ENCODE measurements around the gene MYO16.

The MYO16 gene

GRCh38 chr13:108629181-108629752 is at the start of gene MYO16:
TSS of gene MYO16 (plus strand) at chr13:108629611. CDS start at chr13:108629845, 234 bp downstream.
- no peak for DNase-seq

GRCh38 chr13:108586826-108587225 is 42.6 kb upstream of the MYO16 start:
- DNase-seq: no peak

- no peak for DNase-seq
Measured at GRCh38 chr13:108588516-108588915, 40.9 kb upstream of the MYO16 start.

GRCh38 chr13:108594153-108594552 is 35.3 kb upstream of the MYO16 start:
- DNase-seq: no peak

GRCh38 chr13:108595436-108596274 is 33.8 kb upstream of the MYO16 start:
- DNase-seq: no peak

GRCh38 chr13:108597943-108598342 is 31.5 kb upstream of the MYO16 start:
- DNase-seq: peak; percentile 12

GRCh38 chr13:108606424-108606823 is 23.0 kb upstream of the MYO16 start:
- DNase-seq: no peak

- no peak for DNase-seq
Measured at GRCh38 chr13:108609353-108609752, 20.1 kb upstream of the MYO16 start.

- no peak for DNase-seq
Measured at GRCh38 chr13:108610507-108610906, 18.9 kb upstream of the MYO16 start.

GRCh38 chr13:108615241-108615640 is 14.2 kb upstream of the MYO16 start:
- no peak for DNase-seq

GRCh38 chr13:108618233-108618632 is 11.2 kb upstream of the MYO16 start:
- DNase-seq: no peak

- DNase-seq: no peak
Measured at GRCh38 chr13:108621462-108621861, 7.9 kb upstream of the MYO16 start.

- no peak for DNase-seq
Measured at GRCh38 chr13:108624108-108624507, 5.3 kb upstream of the MYO16 start.

GRCh38 chr13:108624979-108625378 is 4.4 kb upstream of the MYO16 start:
- DNase-seq: no peak

GRCh38 chr13:108629988-108630387 is 577 bp downstream of the MYO16 start:
- DNase-seq: no peak

- DNase-seq: no peak
Measured at GRCh38 chr13:108632649-108633167, 3.3 kb downstream of the MYO16 start.

- no peak for DNase-seq
Measured at GRCh38 chr13:108638901-108639300, 9.5 kb downstream of the MYO16 start.

GRCh38 chr13:108643646-108644353 is 14.4 kb downstream of the MYO16 start:
- DNase-seq: no peak

GRCh38 chr13:108645376-108645775 is 16.0 kb downstream of the MYO16 start:
- no peak for DNase-seq

- no peak for DNase-seq
Measured at GRCh38 chr13:108650271-108650670, 20.9 kb downstream of the MYO16 start.

GRCh38 chr13:108656742-108657141 is 27.3 kb downstream of the MYO16 start:
- DNase-seq: no peak

GRCh38 chr13:108657519-108657918 is 28.1 kb downstream of the MYO16 start:
- DNase-seq: no peak

- DNase-seq: peak; percentile 52
Measured at GRCh38 chr13:108662528-108662927, 33.1 kb downstream of the MYO16 start.

GRCh38 chr13:108663710-108664109 is 34.3 kb downstream of the MYO16 start:
- no peak for DNase-seq

All from NCI-H226 (cell line).